Type B pancreatic cell (in vitro differentiated cells): Measurements from ENCODE around the gene NEO1. TPM values are rescaled to one million over a fixed set of nuclear protein-coding genes. Genes with fewer than 3 reads are reported as not detected.

Experiments
- DNase-seq: peaks from one replicate; pipeline ENCODE4 v3.0.0; 2021; ENCODE audit warnings: mixed read lengths; ENCODE audit not compliant: unreplicated experiment; ENCODE audit errors: extremely low spot score
- H3K27ac Mint-ChIP-seq: 2 replicates; pipeline ENCODE4 v1.8.0; 2021; ENCODE audit warnings: mild to moderate bottlenecking, mixed read lengths
- H3K27me3 Mint-ChIP-seq: 2 replicates; pipeline ENCODE4 v1.8.0; 2021; ENCODE audit warnings: mixed read lengths
- H3K36me3 Mint-ChIP-seq: 2 replicates; pipeline ENCODE4 v1.8.0; 2021; ENCODE audit warnings: mixed read lengths
- H3K4me1 Mint-ChIP-seq: one replicate; pipeline ENCODE4 v1.8.0; 2021; ENCODE audit warnings: mixed read lengths; ENCODE audit not compliant: unreplicated experiment
- H3K4me3 Mint-ChIP-seq: 2 replicates; pipeline ENCODE4 v1.8.0; 2021; ENCODE audit warnings: mild to moderate bottlenecking, mixed read lengths
- H3K9me3 Mint-ChIP-seq: 2 replicates; pipeline ENCODE4 v1.8.0; 2021; ENCODE audit warnings: mixed read lengths
- total RNA-seq: library from RNA; stranded (reverse); gene quantifications from 2 replicates; pipeline ENCODE4 v1.2.1, GENCODE V29; 2021; ENCODE audit warnings: low replicate concordance
- TF ChIP-seq, protein P1 (sequence below): fragments of 200-600 bp; sonication (generic); conservative IDR thresholded peaks from 2 replicates; pipeline ENCODE4 v1.5.0; 2021; ENCODE audit warnings: antibody characterized with exemption, mild to moderate bottlenecking

Gene NEO1
- total RNA-seq, 1 donor from 2014 or later = 94.7 TPM

DNA sequence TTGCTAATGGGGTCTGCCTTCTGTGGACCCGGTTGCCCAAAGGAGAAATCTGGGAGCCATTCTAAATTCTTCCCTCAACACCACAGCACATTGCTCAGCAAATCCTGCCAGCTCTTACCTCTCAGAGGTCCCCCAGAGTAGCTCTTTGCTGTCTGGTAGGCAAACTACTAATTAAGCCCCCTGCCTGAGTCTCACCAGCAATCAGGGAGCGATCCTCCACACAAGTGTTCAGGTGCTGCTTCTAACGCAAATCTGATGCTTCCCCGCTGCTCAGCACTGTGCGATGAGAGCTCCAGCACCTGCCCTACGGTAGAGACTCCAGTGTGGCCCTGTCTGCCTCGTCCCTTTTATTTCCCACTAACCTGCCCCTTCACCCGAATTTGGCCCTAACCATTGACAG lies 256.0 kb downstream of the NEO1 start:
- Mint-ChIP-seq H3K27me3 (no peaks in the 10 kb centered on the region), H3K4me3 (no peak overlapping the region), H3K9me3 (no peaks in the 10 kb centered on the region), H3K27ac (no peak overlapping the region), H3K4me1 (peaks cover 5% of the 10 kb centered on the region), H3K36me3 (peaks cover 10% of the 10 kb centered on the region)
- no peak for DNase-seq
- TF ChIP-seq, protein P1, sequence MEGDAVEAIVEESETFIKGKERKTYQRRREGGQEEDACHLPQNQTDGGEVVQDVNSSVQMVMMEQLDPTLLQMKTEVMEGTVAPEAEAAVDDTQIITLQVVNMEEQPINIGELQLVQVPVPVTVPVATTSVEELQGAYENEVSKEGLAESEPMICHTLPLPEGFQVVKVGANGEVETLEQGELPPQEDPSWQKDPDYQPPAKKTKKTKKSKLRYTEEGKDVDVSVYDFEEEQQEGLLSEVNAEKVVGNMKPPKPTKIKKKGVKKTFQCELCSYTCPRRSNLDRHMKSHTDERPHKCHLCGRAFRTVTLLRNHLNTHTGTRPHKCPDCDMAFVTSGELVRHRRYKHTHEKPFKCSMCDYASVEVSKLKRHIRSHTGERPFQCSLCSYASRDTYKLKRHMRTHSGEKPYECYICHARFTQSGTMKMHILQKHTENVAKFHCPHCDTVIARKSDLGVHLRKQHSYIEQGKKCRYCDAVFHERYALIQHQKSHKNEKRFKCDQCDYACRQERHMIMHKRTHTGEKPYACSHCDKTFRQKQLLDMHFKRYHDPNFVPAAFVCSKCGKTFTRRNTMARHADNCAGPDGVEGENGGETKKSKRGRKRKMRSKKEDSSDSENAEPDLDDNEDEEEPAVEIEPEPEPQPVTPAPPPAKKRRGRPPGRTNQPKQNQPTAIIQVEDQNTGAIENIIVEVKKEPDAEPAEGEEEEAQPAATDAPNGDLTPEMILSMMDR = no peak

DNA sequence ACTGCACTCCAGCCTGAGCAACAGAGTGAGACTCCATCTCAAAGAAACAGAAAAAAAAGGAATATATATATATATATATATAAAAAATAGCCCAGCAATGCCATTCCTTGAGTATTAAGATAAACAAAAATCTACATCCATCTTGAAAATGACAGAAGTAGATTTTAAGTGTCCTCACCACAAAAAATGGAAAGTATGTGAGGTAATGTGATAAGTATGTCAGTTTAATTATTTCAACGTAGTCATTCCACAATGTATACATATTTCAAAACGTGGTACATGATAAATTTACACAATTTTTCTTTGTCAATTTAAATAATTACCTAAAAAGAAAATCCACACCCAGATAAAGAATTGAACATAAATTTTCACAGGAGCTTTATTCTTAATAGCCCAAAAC lies 261.6 kb downstream of the NEO1 start:
- peaks cover 6% of the 10 kb centered on the region for H3K27me3 Mint-ChIP-seq
- H3K9me3 Mint-ChIP-seq = no peaks in the 10 kb centered on the region
- H3K4me1 Mint-ChIP-seq = no peaks in the 10 kb centered on the region
- no peak overlapping the region for H3K27ac Mint-ChIP-seq
- DNase-seq = no peak
- no peak overlapping the region for H3K4me3 Mint-ChIP-seq
- peaks cover 3% of the 10 kb centered on the region for H3K36me3 Mint-ChIP-seq
- TF ChIP-seq, protein P1 = no peak

GRCh38 chr15:73317651-73318462 lies 265.6 kb downstream of the NEO1 start:
- TF ChIP-seq, protein P1 = no peak
- Mint-ChIP-seq H3K9me3 (no peaks in the 10 kb centered on the region), H3K27ac (no peak overlapping the region), H3K27me3 (peaks cover 13% of the 10 kb centered on the region), H3K4me1 (peaks cover 5% of the 10 kb centered on the region), H3K36me3 (no peaks in the 10 kb centered on the region), H3K4me3 (no peak overlapping the region)
- no peak for DNase-seq

DNA sequence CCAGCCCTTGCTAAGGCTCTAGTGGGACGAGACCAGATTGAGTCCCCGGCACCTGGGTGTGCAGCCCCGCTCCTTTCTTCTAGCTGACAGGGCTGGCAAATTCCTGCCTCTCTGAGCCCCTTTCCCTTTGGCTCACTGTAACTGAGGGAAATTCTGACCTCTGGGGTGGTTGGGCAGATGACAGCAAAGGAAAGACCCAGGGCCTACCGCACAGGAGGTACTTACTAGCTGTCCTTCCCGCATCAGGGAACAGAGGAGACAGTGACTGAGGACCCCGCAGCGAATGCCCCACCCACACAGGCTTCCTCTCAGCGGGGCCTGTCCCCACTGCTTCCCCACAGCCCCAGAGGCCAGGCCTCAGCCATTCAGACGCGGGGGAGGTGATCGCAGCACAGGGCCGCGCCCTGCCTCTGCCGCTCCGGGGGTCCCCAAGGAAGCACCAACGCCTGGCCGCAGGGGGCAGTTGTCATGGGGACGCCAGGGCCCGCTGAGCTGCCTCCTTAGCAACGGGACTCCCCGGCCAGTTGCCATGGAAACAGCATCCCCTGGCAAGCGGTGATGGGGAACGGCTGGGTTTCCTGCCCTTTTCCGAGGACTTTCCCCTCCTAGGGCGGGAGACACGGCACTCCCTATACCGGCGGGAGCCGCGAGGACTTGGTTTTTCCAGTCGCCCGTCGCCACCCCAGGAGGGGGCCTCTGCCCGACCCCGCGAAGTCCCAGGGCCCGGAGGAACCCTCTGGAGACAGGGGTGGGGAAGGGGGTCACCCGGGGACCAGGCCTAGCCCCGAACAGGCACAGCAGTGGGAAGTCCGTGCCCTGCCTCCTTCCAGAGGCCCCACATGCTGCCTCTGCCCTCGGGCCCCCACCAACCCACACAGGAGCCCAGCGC lies 266.4 kb downstream of the NEO1 start:
- no peak overlapping the region for H3K4me3 Mint-ChIP-seq
- no peaks in the 10 kb centered on the region for H3K9me3 Mint-ChIP-seq
- peaks cover 5% of the 10 kb centered on the region for H3K4me1 Mint-ChIP-seq
- TF ChIP-seq, protein P1 = no peak
- no peaks in the 10 kb centered on the region for H3K36me3 Mint-ChIP-seq
- H3K27me3 Mint-ChIP-seq = peaks cover 13% of the 10 kb centered on the region
- H3K27ac Mint-ChIP-seq = no peak overlapping the region
- no peak for DNase-seq

- no peak for DNase-seq
- TF ChIP-seq, protein P1 = no peak
- Mint-ChIP-seq H3K4me3 (no peak overlapping the region), H3K9me3 (no peaks in the 10 kb centered on the region), H3K4me1 (peaks cover 5% of the 10 kb centered on the region), H3K27ac (no peak overlapping the region), H3K36me3 (no peaks in the 10 kb centered on the region), H3K27me3 (peaks cover 13% of the 10 kb centered on the region)
Measured at GRCh38 chr15:73319460-73320245, 267.4 kb downstream of the NEO1 start.
